Natural killer cell (primary cell): ENCODE results near the gene LAMA5. TPM values are rescaled to one million over a fixed set of nuclear protein-coding genes. Genes with fewer than 3 reads are reported as not detected.

ENCODE experiments used
- ATAC-seq, 3 donors: fragments of 150-1000 bp in 2 of 3; fragments of 200-7000 bp in 1 of 3; cut with Tn5 transposase; 1 replicate in 1 of 3; 2 replicates in 2 of 3; pipeline ENCODE4 v1.10.0; 2021; ENCODE audit warnings: mild to moderate bottlenecking in 2 of 3, moderate library complexity in 2 of 3
- DNase-seq, 2 donors: peaks; one replicate each; pipeline versions ENCODE4 v3.0.0 to v3.0.0-alpha.2; 2013 to 2021; ENCODE audit warnings: mixed read lengths in 1 of 2
- H3K27ac ChIP-seq: one replicate; pipeline ENCODE4 v1.5.1; 2013; ENCODE audit warnings: mild to moderate bottlenecking, low read length
- H3K27me3 ChIP-seq: one replicate; pipeline ENCODE4 v1.6.1; 2013; ENCODE audit warnings: low read length; ENCODE audit not compliant: control insufficient read depth, insufficient read depth
- H3K36me3 ChIP-seq: one replicate; pipeline ENCODE4 v1.6.1; 2013; ENCODE audit warnings: low read length; ENCODE audit not compliant: control insufficient read depth, insufficient read depth
- H3K4me1 ChIP-seq: one replicate; pipeline ENCODE4 v1.6.1; 2013; ENCODE audit warnings: low read length; ENCODE audit not compliant: control insufficient read depth, insufficient read depth
- H3K4me3 ChIP-seq: one replicate; pipeline ENCODE4 v1.5.1; 2013; ENCODE audit warnings: low read length
- H3K9me3 ChIP-seq: one replicate; pipeline ENCODE4 v1.6.1; 2013; ENCODE audit warnings: low read length; ENCODE audit not compliant: control insufficient read depth, insufficient read depth
- H3K27ac Mint-ChIP-seq, 2 donors: one replicate each; pipeline ENCODE4 v1.8.0; 2022; ENCODE audit warnings: mild to moderate bottlenecking in 2 of 2, mixed read lengths in 2 of 2, moderate library complexity in 1 of 2
- H3K27me3 Mint-ChIP-seq, 2 donors: one replicate each; pipeline ENCODE4 v1.8.0; 2022; ENCODE audit warnings: low read depth in 2 of 2, mixed read lengths in 2 of 2
- H3K36me3 Mint-ChIP-seq: one replicate; pipeline ENCODE4 v1.8.0; 2022; ENCODE audit warnings: mixed read lengths
- H3K4me1 Mint-ChIP-seq, 2 donors: one replicate each; pipeline ENCODE4 v1.8.0; 2022; ENCODE audit warnings: mixed read lengths in 2 of 2
- H3K4me3 Mint-ChIP-seq: one replicate; pipeline ENCODE4 v1.8.0; 2022; ENCODE audit warnings: mild to moderate bottlenecking, moderate library complexity, mixed read lengths
- H3K9me3 Mint-ChIP-seq, 2 donors: one replicate each; pipeline ENCODE4 v1.8.0; 2022; ENCODE audit warnings: mixed read lengths in 2 of 2
- CTCF ChIP-seq: fragments of 200-600 bp; IDR thresholded peaks from one replicate; pipeline ENCODE4 v1.8.0; 2022; ENCODE audit warnings: antibody characterized with exemption
- WGBS: methylation state at CpG from one replicate; pipeline ENCODE4 v1.1.7; 2013; ENCODE audit warnings: missing lambda C conversion rate; ENCODE audit not compliant: insufficient coverage; 5-methylcytosine and 5-hydroxymethylcytosine counted together
- intact Hi-C: fragments of 100-400 bp; cut with micrococcal nuclease; formaldehyde crosslinking; loops from one replicate; pipeline ENCODE4 v1.14.2; 2022
- total RNA-seq, 4 donors: library from RNA; stranded (reverse); fragments of 120-200 nt in 1 of 4; gene quantifications; one replicate each; pipeline versions ENCODE4 v1.2.3 to v1.2.4, GENCODE V29; 2013 to 2022

LAMA5 gene
- total RNA-seq, 3 donors from 2014 or later (not counting 1 experiment from before 2014, with no cell fraction given): 1.0 to 4.3 (median 1.4) TPM

GRCh38 chr20:62368392-62368975 lies 1.4 kb upstream of the LAMA5 start:
- H3K27ac Mint-ChIP-seq: no peak overlapping the region
- no peaks in the 10 kb centered on the region for H3K9me3 Mint-ChIP-seq
- peaks cover 26% of the 10 kb centered on the region for H3K27me3 ChIP-seq

GRCh38 chr20:62367633-62368391 lies 700 bp upstream of the LAMA5 start:
- Mint-ChIP-seq H3K9me3 (no peaks in the 10 kb centered on the region), H3K36me3 (no peaks in the 10 kb centered on the region), H3K4me1 (peaks cover 0 to 6% of the 10 kb centered on the region in 2 donors), H3K4me3 (peak overlapping the region; percentile 77), H3K27ac (no peak overlapping the region), H3K27me3 (peaks cover 0 to 27% of the 10 kb centered on the region in 2 donors)
- peak overlapping the region; percentile 38 for H3K4me3 ChIP-seq
- peak in 1 of 2 donors; percentile 29 for DNase-seq
- H3K4me1 ChIP-seq: peaks cover 22% of the 10 kb centered on the region
- H3K36me3 ChIP-seq: no peaks in the 10 kb centered on the region
- intact Hi-C loops: no loop called here
- no peaks in the 10 kb centered on the region for H3K9me3 ChIP-seq
- ATAC-seq: peak in 2 of 3 donors; percentile 17 to 32
- TF ChIP-seq CTCF: no peak
- H3K27me3 ChIP-seq: peaks cover 26% of the 10 kb centered on the region
- WGBS: 2% methylated on average over 37 of the region's 37 CpGs
- H3K27ac ChIP-seq: no peak overlapping the region

More at GRCh38 chr20:62368392-62368975, 1.4 kb upstream of the LAMA5 start:
- H3K4me3 Mint-ChIP-seq: peak overlapping the region; percentile 77
- no peak for TF ChIP-seq CTCF
- no peaks in the 10 kb centered on the region for H3K36me3 ChIP-seq
- DNase-seq (no peak), ATAC-seq (no peak)
- H3K27ac ChIP-seq: no peak overlapping the region
- 7% methylated on average over 13 of the region's 15 CpGs for WGBS
- H3K4me1 ChIP-seq: peaks cover 22% of the 10 kb centered on the region
- peaks cover 0 to 32% of the 10 kb centered on the region in 2 donors for H3K27me3 Mint-ChIP-seq
- H3K9me3 ChIP-seq: no peaks in the 10 kb centered on the region
- no peaks in the 10 kb centered on the region for H3K36me3 Mint-ChIP-seq
- H3K4me1 Mint-ChIP-seq: peaks cover 0 to 6% of the 10 kb centered on the region in 2 donors
- no peak overlapping the region for H3K4me3 ChIP-seq
- intact Hi-C loops: no loop called here

GRCh38 chr20:62366370-62367135 lies 559 bp downstream of the LAMA5 start:
- Histone ChIP-seq H3K4me1 (peaks cover 22% of the 10 kb centered on the region), H3K27me3 (peaks cover 26% of the 10 kb centered on the region), H3K9me3 (no peaks in the 10 kb centered on the region), H3K36me3 (no peaks in the 10 kb centered on the region), H3K27ac (no peak overlapping the region), H3K4me3 (no peak overlapping the region)
- no peak for TF ChIP-seq CTCF
- ATAC-seq: peak in 1 of 3 donors; percentile 12
- no peak for DNase-seq
- Mint-ChIP-seq H3K4me3 (peak overlapping the region; percentile 21), H3K4me1 (peaks cover 0 to 6% of the 10 kb centered on the region in 2 donors), H3K27ac (no peak overlapping the region), H3K27me3 (peaks cover 0 to 26% of the 10 kb centered on the region in 2 donors), H3K9me3 (no peaks in the 10 kb centered on the region), H3K36me3 (no peaks in the 10 kb centered on the region)
- 2% methylated on average over 72 of the region's 72 CpGs for WGBS
- intact Hi-C loops: no loop called here
